IMR-90 (cell line): ENCODE data around the gene ANO2. TPM values are rescaled to one million over a fixed set of nuclear protein-coding genes. Genes with fewer than 3 reads are reported as not detected.

Experiments
- ATAC-seq: fragments of 200-7000 bp; cut with Tn5 transposase; 2 replicates; pipeline ENCODE4 v1.9.1; 2020; ENCODE audit warnings: low read depth, mild to moderate bottlenecking, moderate library complexity
- BruUV-seq: library from RNA; stranded (reverse); fragments of 400-500 nt; replicated peaks from 2 replicates; lab custom pipeline; 2021; lab: Mats Ljungman, UMichigan
- CTCF ChIA-PET: fragments of 300-600 bp; formaldehyde crosslinking; extraction: SDS; loops from one replicate; lab custom pipeline; 2021; ENCODE audit warnings: antibody characterized with exemption; lab: Yijun Ruan, JAX
- POLR2A ChIA-PET: fragments of 300-600 bp; sonication (Branson Sonifier 250); formaldehyde crosslinking; loops from one replicate; lab custom pipeline; 2022; ENCODE audit warnings: antibody characterized with exemption; ENCODE audit not compliant: unreplicated experiment; lab: Charles Lee
- DNase-seq: peaks from one replicate; pipeline ENCODE4 v3.0.0; 2013
- H2AFZ ChIP-seq: replicated peaks from 2 replicates; pipeline ENCODE3; 2013; ENCODE audit warnings: low read length, mild to moderate bottlenecking; ENCODE audit not compliant: poor library complexity
- H2AK5ac ChIP-seq: 2 replicates; pipeline ENCODE4 v1.6.1; 2013; ENCODE audit warnings: low read depth, low read length, inconsistent platforms
- H2AK9ac ChIP-seq: replicated peaks from 2 replicates; pipeline ENCODE3; 2013; ENCODE audit warnings: mild to moderate bottlenecking, low read depth, low read length, moderate library complexity; ENCODE audit not compliant: poor library complexity
- H2BK120ac ChIP-seq: 2 replicates; pipeline ENCODE4 v1.6.1; 2013; ENCODE audit warnings: low read depth, low read length, inconsistent platforms
- H2BK15ac ChIP-seq: 3 replicates; pipeline ENCODE4 v1.6.1; 2013; ENCODE audit warnings: low read depth, low read length, inconsistent platforms
- H2BK20ac ChIP-seq: 2 replicates; pipeline ENCODE4 v1.6.1; 2013; ENCODE audit warnings: low read depth, mild to moderate bottlenecking, inconsistent platforms, low read length, moderate library complexity
- H2BK5ac ChIP-seq: 2 replicates; pipeline ENCODE4 v1.6.1; 2013; ENCODE audit warnings: mild to moderate bottlenecking, low read depth, low read length, inconsistent platforms; ENCODE audit not compliant: poor library complexity, severe bottlenecking
- H3K14ac ChIP-seq: replicated peaks from 2 replicates; pipeline ENCODE4 v1.6.1; 2013; ENCODE audit warnings: low read depth, low read length, inconsistent platforms
- H3K18ac ChIP-seq: 2 replicates; pipeline ENCODE4 v1.6.1; 2013; ENCODE audit warnings: low read depth, low read length, control low read depth
- H3K23ac ChIP-seq: 2 replicates; pipeline ENCODE4 v1.6.1; 2013; ENCODE audit warnings: low read depth, low read length, inconsistent platforms
- H3K27ac ChIP-seq: 2 replicates; pipeline ENCODE4 v1.5.1; 2013; ENCODE audit warnings: mild to moderate bottlenecking, control low read depth, low read length; ENCODE audit not compliant: insufficient read depth
- H3K27me3 ChIP-seq: 2 replicates; pipeline ENCODE4 v1.6.1; 2013; ENCODE audit warnings: low read length; ENCODE audit not compliant: control insufficient read depth, insufficient read depth
- H3K36me3 ChIP-seq: 2 replicates; pipeline ENCODE4 v1.6.1; 2013; ENCODE audit warnings: low read length, mixed read lengths; ENCODE audit not compliant: control insufficient read depth, insufficient read depth
- H3K4ac ChIP-seq: 2 replicates; pipeline ENCODE4 v1.6.1; 2013; ENCODE audit warnings: low read depth, low read length, inconsistent platforms
- H3K4me1 ChIP-seq: 2 replicates; pipeline ENCODE4 v1.6.1; 2013; ENCODE audit warnings: low read length, mixed read lengths; ENCODE audit not compliant: control insufficient read depth, insufficient read depth
- H3K4me2 ChIP-seq: 2 replicates; pipeline ENCODE4 v1.6.1; 2013; ENCODE audit warnings: low read depth, mild to moderate bottlenecking, control low read depth, low read length, moderate library complexity
- H3K4me3 ChIP-seq: 2 replicates; pipeline ENCODE4 v1.5.1; 2013; ENCODE audit warnings: low read depth, mild to moderate bottlenecking, control low read depth, low read length, moderate library complexity; ENCODE audit not compliant: insufficient read depth
- H3K56ac ChIP-seq: 2 replicates; pipeline ENCODE4 v1.6.1; 2013; ENCODE audit warnings: low read length, inconsistent platforms; ENCODE audit not compliant: insufficient read depth; ENCODE audit errors: extremely low read depth
- H3K79me1 ChIP-seq, 2 experiments: 2 replicates each; pipeline ENCODE4 v1.6.1; 2013; ENCODE audit warnings: low read length in 2 of 2, inconsistent platforms in 1 of 2, low read depth in 1 of 2
- H3K9ac ChIP-seq: 2 replicates; pipeline ENCODE4 v1.6.1; 2013; ENCODE audit warnings: low read depth, low read length, control low read depth
- H3K9me1 ChIP-seq: 2 replicates; pipeline ENCODE4 v1.6.1; 2013; ENCODE audit warnings: low read length, inconsistent platforms; ENCODE audit not compliant: insufficient read depth
- H3K9me3 ChIP-seq: 2 replicates; pipeline ENCODE4 v1.6.1; 2013; ENCODE audit warnings: low read length; ENCODE audit not compliant: control insufficient read depth, insufficient read depth
- H4K20me1 ChIP-seq: 2 replicates; pipeline ENCODE4 v1.6.1; 2013; ENCODE audit warnings: low read length, inconsistent platforms; ENCODE audit not compliant: insufficient read depth
- H4K5ac ChIP-seq: 2 replicates; pipeline ENCODE4 v1.6.1; 2013; ENCODE audit warnings: mild to moderate bottlenecking, low read depth, low read length, control low read depth
- H4K8ac ChIP-seq, 2 experiments: 2 replicates each; pipeline ENCODE4 v1.6.1; 2013; ENCODE audit warnings: low read depth in 2 of 2, low read length in 2 of 2, control low read depth in 1 of 2, inconsistent platforms in 1 of 2
- H4K91ac ChIP-seq: 2 replicates; pipeline ENCODE4 v1.6.1; 2013; ENCODE audit warnings: low read depth, low read length, inconsistent platforms; ENCODE audit not compliant: insufficient read depth
- BHLHE40 ChIP-seq: fragments of 150-350 bp; IDR thresholded peaks from 2 replicates; pipeline ENCODE4 v1.6.1; 2016; ENCODE audit warnings: mild to moderate bottlenecking, low read depth, low read length
- CHD1 ChIP-seq: IDR thresholded peaks from 2 replicates; pipeline ENCODE4 v1.6.1; 2012; ENCODE audit warnings: low read depth, low read length, improper control_type of control experiment
- CTCF ChIP-seq: conservative IDR thresholded peaks from 2 replicates; pipeline ENCODE4 v1.5.1; 2012; ENCODE audit warnings: mild to moderate bottlenecking, low read depth, low read length, improper control_type of control experiment
- ELK1 ChIP-seq: fragments of 150-350 bp; IDR thresholded peaks from 2 replicates; pipeline ENCODE4 v1.6.1; 2016; ENCODE audit warnings: low read depth, mild to moderate bottlenecking, low read length, moderate library complexity, borderline replicate concordance
- FOS ChIP-seq: fragments of 150-350 bp; IDR thresholded peaks from 2 replicates; pipeline ENCODE4 v1.6.1; 2016; ENCODE audit warnings: low read depth, low read length
- MAFK ChIP-seq: IDR thresholded peaks from 2 replicates; pipeline ENCODE4 v1.6.1; 2012; ENCODE audit warnings: low read depth, low read length, improper control_type of control experiment
- MAZ ChIP-seq: IDR thresholded peaks from 2 replicates; pipeline ENCODE4 v1.6.1; 2012; ENCODE audit warnings: low read depth, mild to moderate bottlenecking, low read length, improper control_type of control experiment, moderate library complexity, borderline replicate concordance
- MXI1 ChIP-seq: IDR thresholded peaks from 2 replicates; pipeline ENCODE4 v1.6.1; 2012; ENCODE audit warnings: low read depth, mild to moderate bottlenecking, low read length, moderate library complexity, borderline replicate concordance
- NFE2L2 ChIP-seq: fragments of 150-350 bp; IDR thresholded peaks from 2 replicates; pipeline ENCODE4 v1.6.1; 2016; ENCODE audit warnings: low read depth, mild to moderate bottlenecking, low read length
- POLR2A ChIP-seq: IDR thresholded peaks from 2 replicates; pipeline ENCODE4 v1.6.1; 2012; ENCODE audit warnings: mild to moderate bottlenecking, low read depth, low read length
- RAD21 ChIP-seq: IDR thresholded peaks from 2 replicates; pipeline ENCODE4 v1.6.1; 2012; ENCODE audit warnings: low read length, improper control_type of control experiment
- RCOR1 ChIP-seq: IDR thresholded peaks from 2 replicates; pipeline ENCODE4 v1.6.1; 2012; ENCODE audit warnings: mild to moderate bottlenecking, low read length, improper control_type of control experiment; ENCODE audit not compliant: insufficient replicate concordance
- RFX5 ChIP-seq: IDR thresholded peaks from 2 replicates; pipeline ENCODE4 v1.8.0; 2012; ENCODE audit warnings: low read depth, mild to moderate bottlenecking, low read length, moderate library complexity
- USF2 ChIP-seq: fragments of 150-350 bp; IDR thresholded peaks from 2 replicates; pipeline ENCODE4 v1.6.1; 2017; ENCODE audit warnings: mild to moderate bottlenecking, antibody characterized with exemption, low read length, low read depth
- WGBS, 2 experiments: methylation state at CpG; one replicate each; pipeline versions ENCODE4 v1.1.5 to v1.1.7; 2013; ENCODE audit warnings: missing lambda C conversion rate in 2 of 2; ENCODE audit not compliant: insufficient read length in 1 of 2; ENCODE audit errors: extremely low coverage in 2 of 2; 5-methylcytosine and 5-hydroxymethylcytosine counted together
- dilution Hi-C: fragments of 300-500 bp; cut with HindIII; formaldehyde crosslinking; loops from one replicate; pipeline ENCODE4 v1.14.3; 2018; ENCODE audit warnings: low sequenced_read_pairs; ENCODE audit not compliant: unreplicated experiment
- in situ Hi-C: fragments of 300-500 bp; cut with MboI; formaldehyde crosslinking; loops from 3 replicates; pipeline ENCODE4 v1.14.3; 2019; ENCODE audit warnings: low sequenced_read_pairs, inconsistent platforms, mixed read lengths
- intact Hi-C: fragments of 100-400 bp; cut with micrococcal nuclease; formaldehyde crosslinking; loops from 2 replicates; pipeline ENCODE4 v1.10.0; 2022
- polyA plus RNA-seq, 3 experiments: library from polyadenylated mRNA; depleted of rRNA; stranded (reverse); fragments of >200 nt; gene quantifications; 2 replicates each; pipeline ENCODE4 v1.2.3, GENCODE V29; 2012; ENCODE audit warnings: low replicate concordance in 1 of 3
- total RNA-seq: library from RNA; depleted of rRNA; stranded (reverse); fragments of >200 nt; gene quantifications from 2 replicates; pipeline ENCODE4 v1.2.3, GENCODE V29; 2012

Gene ANO2
- total and polyA plus RNA-seq, 2 of the 4 experiments (the other 2 are of a cell fraction) = 0.22 TPM; not detected in 1

GRCh38 chr12:5976711-5977110 is 31.7 kb upstream of the ANO2 start:
- H2BK15ac ChIP-seq = no peak overlapping the region
- 40% methylated on average over 4 of the region's 6 CpGs; no CpG with 5 or more reads in 1 of the 2 experiments for WGBS, 2 experiments
- no peak overlapping the region for H3K23ac ChIP-seq
- H4K8ac ChIP-seq = no peak overlapping the region
- H3K27me3 ChIP-seq = peaks cover 53% of the 10 kb centered on the region
- TF ChIP-seq NFE2L2 = no peak
- no peak for TF ChIP-seq POLR2A
- TF ChIP-seq MAFK = no peak
- TF ChIP-seq USF2 = no peak
- TF ChIP-seq BHLHE40 = no peak
- TF ChIP-seq ELK1 = no peak
- no peak for TF ChIP-seq MAZ
- TF ChIP-seq MXI1 = no peak
- no peak for TF ChIP-seq CHD1
- no peak for TF ChIP-seq CTCF
- no peak for TF ChIP-seq RCOR1
- no peak for TF ChIP-seq RAD21
- TF ChIP-seq RFX5 = no peak
- TF ChIP-seq FOS = no peak
- H3K9me3 ChIP-seq = no peaks in the 10 kb centered on the region
- no peak overlapping the region for H3K9ac ChIP-seq
- H3K18ac ChIP-seq = no peak overlapping the region
- no peak overlapping the region for H3K4me3 ChIP-seq
- ChIA-PET CTCF (interaction anchor here (0.6 kb wide), 1 partner anchor 726 kb away, joined by 3 read pairs; no protein-coding TSS in a partner anchor), POLR2A (no interaction called here)
- H3K36me3 ChIP-seq = no peaks in the 10 kb centered on the region
- H4K5ac ChIP-seq = no peak overlapping the region
- no peak overlapping the region for H2AK5ac ChIP-seq
- H3K4ac ChIP-seq = no peak overlapping the region
- ATAC-seq = no peak
- H3K79me1 ChIP-seq = no peaks in the 10 kb centered on the region
- H2BK5ac ChIP-seq = no peak overlapping the region
- no peak overlapping the region for H2BK120ac ChIP-seq
- no peak overlapping the region for H3K4me2 ChIP-seq
- H2AK9ac ChIP-seq = no peak overlapping the region
- in situ Hi-C loops (no loop called here), dilution Hi-C loops (no loop called here), intact Hi-C loops (no loop called here)
- H3K14ac ChIP-seq = no peak overlapping the region
- H2AFZ ChIP-seq = no peak overlapping the region
- no peaks in the 10 kb centered on the region for H4K20me1 ChIP-seq
- H3K27ac ChIP-seq = no peak overlapping the region
- no peak overlapping the region for H3K56ac ChIP-seq
- H3K9me1 ChIP-seq = no peaks in the 10 kb centered on the region
- BruUV-seq = no TSS peak
- no peak for DNase-seq
- no peak overlapping the region for H4K91ac ChIP-seq
- no peak overlapping the region for H2BK20ac ChIP-seq
- H3K4me1 ChIP-seq = no peaks in the 10 kb centered on the region
